KBM-7 (cell line): ENCODE measurements around the gene ASPRV1.
"Not testable (repeated sequence)": the region's sequence is repeated elsewhere in the genome, so short reads cannot be mapped to it uniquely, and the experiment has no call there.

Experiments used
- DNase-seq: peaks from one replicate; pipeline ENCODE4 v3.0.0-alpha.2; 2015
- in situ Hi-C: fragments of 300-500 bp; cut with MboI; formaldehyde crosslinking; loops from 2 replicates; pipeline ENCODE4 v1.14.3; 2020; ENCODE audit warnings: low sequenced_read_pairs, low pct_unique_long_range_greater_than_20kb, mixed read lengths

Gene ASPRV1

DNA sequence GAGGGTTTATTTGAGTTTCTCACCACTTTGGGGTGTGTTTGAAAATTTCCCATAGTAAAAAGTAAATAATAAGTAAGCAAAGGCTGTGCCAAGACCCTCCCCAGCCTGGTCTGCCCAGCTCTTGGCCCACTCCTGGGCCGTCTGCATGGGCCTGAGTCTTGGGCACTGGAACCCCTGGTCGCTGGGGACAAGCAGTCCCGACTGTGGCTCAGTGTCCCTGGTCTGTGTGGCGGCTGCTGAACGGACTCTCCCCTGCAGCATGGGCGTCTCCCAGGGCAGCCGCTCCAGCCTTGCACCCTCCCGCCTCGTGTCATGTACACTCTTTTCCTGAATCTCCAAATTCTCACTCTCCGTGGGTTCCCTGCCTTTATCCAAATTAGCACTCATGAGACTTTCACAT lies 7.2 kb upstream of the ASPRV1 start:
- no peak for DNase-seq
- in situ Hi-C loops, result no loop called here

DNA sequence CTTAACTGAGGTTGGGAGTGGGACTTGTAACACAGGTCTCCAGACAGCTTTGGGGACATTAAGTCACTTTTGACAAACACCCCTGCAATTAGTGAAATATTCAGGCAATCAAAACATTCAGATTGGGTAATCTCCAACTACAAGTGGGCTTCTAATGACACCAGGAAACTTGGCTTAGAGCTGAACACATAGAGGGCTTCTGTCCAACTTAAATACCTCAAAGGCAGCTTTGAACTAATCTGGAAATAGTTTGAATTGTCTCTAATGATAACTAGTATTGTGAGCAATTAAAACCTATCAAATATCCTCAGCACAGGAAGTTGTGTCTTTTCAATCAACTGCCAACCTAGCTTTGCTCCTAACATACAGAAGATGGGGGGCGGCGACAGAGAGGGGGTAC lies 5.1 kb upstream of the ASPRV1 start:
- in situ Hi-C loops, result no loop called here
- no peak for DNase-seq

GRCh38 chr2:69965756-69966445 lies 4.5 kb upstream of the ASPRV1 start:
- in situ Hi-C loops, result no loop called here
- DNase-seq, result no peak

DNA sequence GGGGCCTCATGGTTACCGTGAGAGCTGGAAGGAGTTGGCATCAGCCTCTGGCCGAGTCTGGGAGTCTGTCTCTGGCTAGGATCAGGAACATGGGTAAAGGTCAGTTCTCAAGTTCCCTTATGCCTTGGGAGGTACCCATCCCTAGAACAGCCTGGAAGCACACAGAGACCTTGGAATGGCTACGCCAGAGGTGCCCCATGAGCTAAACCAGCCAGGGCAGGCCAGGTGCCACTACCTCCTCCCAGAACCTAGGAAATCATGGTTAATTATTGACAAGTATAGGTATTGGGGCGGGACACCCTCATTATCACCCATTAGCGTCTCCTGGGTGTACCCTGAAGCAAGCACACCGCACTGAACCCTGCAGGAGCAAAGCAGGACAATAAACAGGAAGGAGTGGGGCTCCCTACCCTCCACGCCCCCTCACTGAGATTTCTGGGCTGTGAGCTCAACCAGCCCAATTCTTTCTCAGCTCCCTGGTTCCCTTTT lies 3.0 kb upstream of the ASPRV1 start:
- in situ Hi-C loops, result no loop called here
- DNase-seq, result no peak

DNA sequence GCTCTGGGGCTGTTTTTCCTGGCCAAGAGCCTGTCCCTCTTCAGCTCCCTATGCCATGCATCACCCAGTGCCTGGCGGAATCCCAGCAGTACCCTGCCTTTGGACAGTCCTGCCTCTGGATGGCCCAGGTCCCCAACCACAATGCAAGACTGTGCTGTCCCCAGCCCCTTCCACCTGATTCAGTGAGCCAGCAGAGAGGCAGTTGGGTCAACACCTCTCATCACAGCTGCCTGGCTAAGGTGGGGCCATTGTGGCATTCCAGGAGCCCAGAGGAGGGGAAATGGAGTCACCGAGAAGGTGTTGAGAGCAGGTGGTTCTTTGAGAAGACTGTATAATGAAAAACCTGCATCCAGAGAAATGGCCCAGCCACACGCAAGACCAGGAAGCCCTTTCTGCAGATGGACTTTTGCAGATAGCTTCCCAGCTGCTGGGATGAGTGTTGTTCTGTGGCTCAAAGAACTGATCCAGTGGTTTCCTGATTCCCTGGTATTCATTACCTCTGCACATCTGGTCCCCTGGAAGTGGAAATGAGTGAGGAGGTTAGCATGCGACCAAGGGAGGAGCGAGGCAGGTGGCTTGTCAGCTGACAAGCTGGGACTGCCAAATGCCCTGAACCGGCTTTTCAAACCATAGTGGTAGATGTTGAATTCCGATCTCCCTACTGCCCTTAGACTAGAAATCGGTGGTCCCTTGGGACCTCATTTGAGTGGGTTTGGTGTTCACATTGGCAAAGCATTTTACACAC lies 1.7 kb upstream of the ASPRV1 start:
- in situ Hi-C loops, result no loop called here
- no peak for DNase-seq

- in situ Hi-C loops, result no loop called here
- no peak for DNase-seq
These were observed 610 bp downstream of the ASPRV1 start for GRCh38 chr2:69960821-69961220.

DNA sequence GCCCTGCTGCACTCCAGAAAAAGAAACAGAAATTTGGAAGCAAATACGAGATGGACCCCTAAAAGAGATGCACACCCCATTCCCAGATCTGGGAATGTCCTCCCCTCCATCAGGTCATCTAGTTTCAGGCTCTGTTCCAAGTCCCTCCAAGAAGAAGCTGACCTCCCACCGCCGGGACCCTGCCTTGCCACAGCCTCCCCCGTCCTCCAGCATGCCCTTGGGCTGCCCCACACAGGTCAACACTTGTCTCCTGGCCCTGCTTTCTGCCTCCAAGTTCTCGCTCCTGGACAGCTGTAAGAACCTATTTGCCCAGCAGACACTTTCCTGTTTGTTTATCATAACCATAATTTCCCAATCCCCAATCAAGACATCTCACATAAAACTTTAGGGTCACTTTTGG lies 2.0 kb downstream of the ASPRV1 start:
- in situ Hi-C loops, result no loop called here
- no peak for DNase-seq

- in situ Hi-C loops, result no loop called here
- no peak for DNase-seq
These were observed 3.0 kb downstream of the ASPRV1 start for GRCh38 chr2:69958480-69958879.

- no peak for DNase-seq
- in situ Hi-C loops, result no loop called here
These were observed 3.5 kb downstream of the ASPRV1 start for GRCh38 chr2:69957965-69958364.

DNA sequence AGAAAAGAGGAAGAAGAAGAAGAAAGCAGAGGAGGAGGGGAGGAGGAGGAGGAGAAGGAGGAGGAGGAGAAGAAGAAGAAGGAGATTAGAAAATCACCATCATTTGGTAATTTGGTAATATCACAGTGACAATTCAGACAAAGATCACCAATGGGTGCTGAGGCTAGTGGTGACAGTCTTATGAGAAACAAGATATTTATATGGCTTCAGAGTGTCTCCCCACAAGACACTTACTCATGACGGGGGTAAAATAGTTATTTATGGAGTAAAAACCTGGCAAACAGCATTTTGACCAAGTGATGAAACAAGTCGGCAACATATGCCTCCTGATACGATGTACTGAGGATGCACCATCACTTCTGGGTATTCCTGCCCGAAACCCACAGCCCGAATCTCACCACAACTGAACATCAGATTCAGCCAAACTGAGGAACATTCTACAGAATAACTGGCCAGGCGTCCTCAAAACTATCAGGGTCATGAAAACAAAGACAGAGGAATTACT lies 4.9 kb downstream of the ASPRV1 start:
- no peak for DNase-seq
- in situ Hi-C loops, result no loop called here

DNA sequence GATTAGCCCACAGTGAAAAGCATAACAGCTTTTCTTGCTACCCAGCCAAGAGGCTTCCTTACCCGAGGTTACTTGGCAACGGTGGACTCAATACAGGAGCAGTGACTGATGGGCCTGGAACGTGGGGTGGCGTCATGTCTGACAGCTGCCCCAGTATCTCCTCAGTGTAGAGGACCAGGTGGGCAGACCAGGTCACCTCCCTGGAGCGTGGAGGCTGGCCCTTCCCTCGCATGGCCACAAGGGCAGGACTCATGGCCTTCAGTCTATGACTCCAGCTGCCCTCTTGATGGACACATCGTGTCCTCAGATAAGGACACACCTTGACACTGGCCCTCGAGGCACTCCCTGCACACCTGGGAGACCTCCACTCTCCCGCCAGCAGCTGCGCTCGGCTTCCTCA lies 6.4 kb downstream of the ASPRV1 start:
- DNase-seq, result no peak
- in situ Hi-C loops, result no loop called here

DNA sequence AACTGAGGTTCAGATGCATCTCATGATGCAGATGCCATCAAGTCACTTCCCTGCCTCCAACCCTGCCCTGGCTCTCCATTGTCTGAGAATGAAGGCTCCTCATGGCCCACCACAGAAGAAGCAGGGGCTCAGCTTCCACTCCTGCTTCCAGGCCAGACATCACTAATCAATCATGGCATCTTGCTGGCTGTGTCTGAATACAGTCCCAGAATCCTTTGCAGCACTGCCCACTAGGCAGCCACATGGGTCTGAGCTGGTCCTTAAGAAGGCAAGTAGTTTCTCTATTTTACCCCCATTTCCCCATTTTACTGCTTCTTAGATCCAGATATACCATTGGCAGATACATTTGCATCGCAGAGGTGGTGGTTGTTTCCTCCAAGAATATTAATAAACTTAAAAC lies 7.3 kb downstream of the ASPRV1 start:
- in situ Hi-C loops, result no loop called here
- no peak for DNase-seq

- no peak for DNase-seq
- in situ Hi-C loops, result no loop called here
These were observed 8.9 kb downstream of the ASPRV1 start for GRCh38 chr2:69952336-69953115.

GRCh38 chr2:69950671-69951070 lies 10.8 kb downstream of the ASPRV1 start:
- in situ Hi-C loops, DNase-seq: not testable (repeated sequence)

DNA sequence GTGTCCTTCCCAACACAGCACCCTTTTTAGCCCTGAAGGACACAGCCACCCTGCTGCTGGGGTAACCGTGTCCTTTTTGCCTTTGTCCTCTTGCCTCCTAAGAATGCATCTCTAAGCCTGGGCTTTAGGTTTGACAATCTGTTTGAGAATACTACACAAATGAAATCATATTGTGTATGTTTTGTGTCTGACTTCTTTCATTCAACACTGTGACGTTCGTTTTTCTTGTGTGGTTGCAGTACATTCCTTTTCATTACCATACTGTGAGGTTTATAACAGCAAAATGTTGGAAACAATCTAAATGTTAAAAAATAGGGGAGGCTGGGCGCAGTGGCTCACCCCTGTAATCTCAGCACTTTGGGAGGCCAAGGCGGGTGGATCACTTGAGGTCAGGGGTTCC lies 11.2 kb downstream of the ASPRV1 start:
- in situ Hi-C loops, result no loop called here
- DNase-seq, result no peak

DNA sequence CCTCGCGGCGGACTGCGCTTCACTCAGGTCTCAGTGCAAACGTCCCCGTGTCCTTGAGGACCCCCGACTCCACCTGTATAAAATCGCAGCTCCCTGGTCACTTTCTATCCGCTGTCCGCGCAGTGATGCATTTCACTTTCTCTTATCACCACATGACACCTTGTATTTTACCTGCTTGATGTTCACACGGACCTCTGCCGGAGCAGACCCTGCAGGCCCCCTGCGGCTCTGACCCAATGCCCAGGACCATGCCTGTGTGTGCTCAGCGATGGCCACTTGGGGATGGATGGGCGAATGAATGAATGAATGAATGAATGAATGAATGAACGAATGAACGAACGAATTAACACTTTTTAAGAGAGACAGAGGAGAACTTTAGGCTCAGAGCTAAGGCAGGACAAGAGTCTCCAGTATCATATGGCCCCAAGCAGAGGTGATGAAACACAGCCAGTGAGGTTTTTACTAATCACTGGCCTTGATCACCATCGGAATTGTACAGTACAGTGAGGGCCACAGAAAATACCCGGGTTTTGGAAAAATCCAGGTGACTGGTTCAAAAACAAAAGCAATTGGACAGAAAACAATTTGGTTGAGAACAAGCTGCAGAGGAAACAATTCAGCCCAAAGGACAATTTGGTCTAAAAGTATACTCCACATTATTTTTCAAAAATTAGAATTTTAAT lies 12.3 kb downstream of the ASPRV1 start:
- no peak for DNase-seq
- in situ Hi-C loops, result no loop called here

DNA sequence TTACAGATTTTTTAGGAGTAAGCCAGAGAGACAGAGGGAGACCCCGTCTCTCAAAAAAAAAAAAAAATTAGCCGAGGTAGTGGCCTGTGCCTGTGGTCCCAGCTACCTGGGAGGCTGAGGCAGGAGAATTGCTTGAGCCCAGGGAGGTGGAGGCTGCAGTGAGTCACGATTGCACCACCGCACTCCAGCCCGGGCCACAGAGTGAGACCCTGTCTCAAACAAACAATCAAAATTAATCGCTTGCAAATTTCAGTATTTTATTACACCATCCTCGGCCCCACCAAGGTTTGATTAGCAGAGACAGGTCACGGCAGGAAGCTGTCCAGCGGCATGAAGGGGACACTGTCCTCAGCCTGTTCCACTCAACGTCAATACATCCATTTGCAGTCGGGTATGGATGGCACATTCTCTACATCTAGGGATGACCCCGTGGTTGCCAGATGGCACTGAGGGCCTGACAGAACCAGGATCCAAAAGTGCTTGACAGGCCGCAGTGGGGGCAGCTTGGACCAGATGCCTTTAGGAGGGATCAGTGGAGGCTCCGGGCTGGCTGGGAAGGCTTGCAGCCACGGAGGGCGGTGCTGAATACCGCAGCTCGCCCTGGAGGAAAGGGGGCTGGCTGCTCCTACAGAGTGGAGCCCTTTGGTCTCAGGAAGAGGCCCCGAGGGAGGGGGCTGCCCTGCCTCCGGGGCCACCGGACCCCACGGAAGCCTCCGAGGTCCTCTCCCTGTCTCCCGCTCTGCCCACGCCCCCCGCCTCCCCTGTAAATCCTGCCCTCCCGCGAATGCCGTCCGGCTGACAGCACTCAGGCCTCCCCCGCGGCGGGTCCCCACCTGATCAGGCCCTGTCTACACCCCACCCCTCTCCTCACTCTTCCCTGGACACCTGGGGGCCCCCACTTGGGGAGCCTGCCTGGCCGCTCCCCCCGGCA lies 13.1 kb downstream of the ASPRV1 start:
- no peak for DNase-seq
- in situ Hi-C loops, result no loop called here

GRCh38 chr2:69947325-69947931 lies 14.0 kb downstream of the ASPRV1 start:
- in situ Hi-C loops, result no loop called here
- DNase-seq, result no peak
